Uterus (tissue), 4 donors: Measurements from ENCODE around the gene GALNT9. TPM values are rescaled to one million over a fixed set of nuclear protein-coding genes. Genes with fewer than 3 reads are reported as not detected.

Experiments used
- DNase-seq, 2 donors: peaks; one replicate each; pipeline ENCODE4 v3.0.0-alpha.2; 2019 to 2020
- H3K27ac ChIP-seq, 2 donors: fragments of 200-600 bp; sonication (generic); 1 replicate in 1 of 2; 2 replicates in 1 of 2; pipeline ENCODE4 v1.5.1; 2016 to 2018
- H3K27me3 ChIP-seq, 2 donors: fragments of 200-600 bp; sonication (generic); one replicate each; pipeline ENCODE4 v1.5.1; 2018 to 2019; ENCODE audit warnings: control low read depth in 1 of 2
- H3K36me3 ChIP-seq, 2 donors: fragments of 200-600 bp; sonication (generic); one replicate each; pipeline ENCODE4 v1.5.1; 2019; ENCODE audit warnings: control low read depth in 1 of 2
- H3K4me1 ChIP-seq, 2 donors: fragments of 200-600 bp; sonication (generic); one replicate each; pipeline ENCODE4 v1.5.1; 2018 to 2019; ENCODE audit warnings: control low read depth in 1 of 2
- H3K4me3 ChIP-seq, 2 donors: fragments of 200-600 bp; sonication (generic); 1 replicate in 1 of 2; 2 replicates in 1 of 2; pipeline ENCODE4 v1.5.1; 2018 to 2019; ENCODE audit warnings: mild to moderate bottlenecking in 1 of 2
- H3K9me3 ChIP-seq, 2 donors: fragments of 200-600 bp; sonication (generic); one replicate each; pipeline ENCODE4 v1.5.1; 2019; ENCODE audit warnings: control low read depth in 1 of 2
- CTCF ChIP-seq, 4 experiments: fragments of 200-600 bp in 2 of 4; fragments of 450-650 bp in 2 of 4; sonication (generic) in 2 of 4; IDR thresholded peaks; one replicate each; pipeline ENCODE4 v1.5.1; 2016 to 2019; ENCODE audit warnings: antibody characterized with exemption in 4 of 4, mild to moderate bottlenecking in 2 of 4, moderate library complexity in 1 of 4
- POLR2A ChIP-seq, 2 donors: fragments of 450-650 bp; IDR thresholded peaks; one replicate each; pipeline ENCODE4 v1.6.1; 2016; ENCODE audit warnings: antibody characterized with exemption in 2 of 2, mild to moderate bottlenecking in 1 of 2, moderate library complexity in 1 of 2
- intact Hi-C: fragments of 100-400 bp; cut with DNase I; formaldehyde crosslinking; loops from one replicate; pipeline ENCODE4 v1.15.1; 2023; ENCODE audit warnings: low total_unique reads
- total RNA-seq, 4 donors: library from RNA; depleted of rRNA in 3 of 4; stranded (reverse); fragments of >200 nt in 3 of 4; gene quantifications; one replicate each; pipeline versions ENCODE4 v1.1.0 to v1.2.4, GENCODE V29; 2014 to 2023
- donor health status: DM: yes; HTN: yes; CAD: no.

The GALNT9 gene
- total RNA-seq, 4 donors from 2014 or later, result 1.5 to 4.3 TPM; not detected in 2

GRCh38 chr12:132263061-132263360 lies 66.4 kb downstream of the GALNT9 start:
- intact Hi-C loops, result no loop called here
- no peak for DNase-seq
- Histone ChIP-seq H3K27ac (no peak overlapping the region), H3K9me3 (no peaks in the 10 kb centered on the region), H3K4me1 (no peaks in the 10 kb centered on the region), H3K36me3 (no peaks in the 10 kb centered on the region), H3K4me3 (no peak overlapping the region), H3K27me3 (no peaks in the 10 kb centered on the region)
- TF ChIP-seq POLR2A (IDR thresholded peaks at IDR 0.05) (no peak), CTCF (IDR thresholded peaks at IDR 0.05) (no peak)

- TF ChIP-seq POLR2A (IDR thresholded peaks at IDR 0.05) (no peak), CTCF (IDR thresholded peaks at IDR 0.05) (no peak)
- no peak for DNase-seq
- H3K4me1 ChIP-seq, result no peaks in the 10 kb centered on the region
- no peak overlapping the region for H3K27ac ChIP-seq
- no peak overlapping the region for H3K4me3 ChIP-seq
- no peaks in the 10 kb centered on the region for H3K36me3 ChIP-seq
- H3K9me3 ChIP-seq, result no peaks in the 10 kb centered on the region
- H3K27me3 ChIP-seq, result no peaks in the 10 kb centered on the region
- intact Hi-C loops, result no loop called here
Measured at GRCh38 chr12:132262256-132263060, 66.9 kb downstream of the GALNT9 start.

GRCh38 chr12:132261328-132262138 lies 67.9 kb downstream of the GALNT9 start:
- H3K9me3 ChIP-seq, result no peaks in the 10 kb centered on the region
- H3K4me3 ChIP-seq, result no peak overlapping the region
- no peak for DNase-seq
- intact Hi-C loops, result no loop called here
- no peak overlapping the region for H3K27ac ChIP-seq
- no peaks in the 10 kb centered on the region for H3K4me1 ChIP-seq
- H3K27me3 ChIP-seq, result no peaks in the 10 kb centered on the region
- no peak for TF ChIP-seq CTCF (IDR thresholded peaks at IDR 0.05)
- TF ChIP-seq POLR2A (IDR thresholded peaks at IDR 0.05), result no peak
- H3K36me3 ChIP-seq, result no peaks in the 10 kb centered on the region

- no peak overlapping the region for H3K4me3 ChIP-seq
- no peak for DNase-seq
- intact Hi-C loops, result no loop called here
- H3K36me3 ChIP-seq, result no peaks in the 10 kb centered on the region
- H3K4me1 ChIP-seq, result no peaks in the 10 kb centered on the region
- H3K27ac ChIP-seq, result no peak overlapping the region
- TF ChIP-seq CTCF (IDR thresholded peaks at IDR 0.05) (no peak), POLR2A (IDR thresholded peaks at IDR 0.05) (no peak)
- H3K27me3 ChIP-seq, result no peaks in the 10 kb centered on the region
- H3K9me3 ChIP-seq, result no peaks in the 10 kb centered on the region
Measured at GRCh38 chr12:132260721-132261120, 68.7 kb downstream of the GALNT9 start.
